ENCODE results near the gene RER1. TPM values are rescaled to one million over a fixed set of nuclear protein-coding genes. Genes with fewer than 3 reads are reported as not detected.

The RER1 gene
- total RNA-seq, 3 donors from 2014 or later, result 58.3 to 75.1 (median 70.4) TPM

DNA sequence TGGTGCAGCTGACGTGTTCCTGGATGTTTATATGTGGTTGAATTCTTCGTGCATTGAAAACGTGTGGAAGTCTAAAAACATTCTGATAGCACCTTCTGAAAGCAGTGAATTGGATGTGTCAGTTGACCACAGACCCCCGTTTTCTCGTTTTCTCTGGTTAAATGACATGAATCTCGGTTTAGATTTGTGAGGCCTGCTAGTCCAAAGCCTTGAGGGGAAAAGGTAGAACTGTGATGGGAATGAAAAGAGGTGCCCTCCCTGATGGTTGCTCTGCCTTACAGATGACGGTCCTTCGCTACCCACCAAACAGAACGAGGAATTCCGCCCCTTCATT is 8.9 kb downstream of the RER1 start:
- DNase-seq (ENCODE audit: low spot score in 2 of 2), result no peak
- TF ChIP-seq, protein P1, sequence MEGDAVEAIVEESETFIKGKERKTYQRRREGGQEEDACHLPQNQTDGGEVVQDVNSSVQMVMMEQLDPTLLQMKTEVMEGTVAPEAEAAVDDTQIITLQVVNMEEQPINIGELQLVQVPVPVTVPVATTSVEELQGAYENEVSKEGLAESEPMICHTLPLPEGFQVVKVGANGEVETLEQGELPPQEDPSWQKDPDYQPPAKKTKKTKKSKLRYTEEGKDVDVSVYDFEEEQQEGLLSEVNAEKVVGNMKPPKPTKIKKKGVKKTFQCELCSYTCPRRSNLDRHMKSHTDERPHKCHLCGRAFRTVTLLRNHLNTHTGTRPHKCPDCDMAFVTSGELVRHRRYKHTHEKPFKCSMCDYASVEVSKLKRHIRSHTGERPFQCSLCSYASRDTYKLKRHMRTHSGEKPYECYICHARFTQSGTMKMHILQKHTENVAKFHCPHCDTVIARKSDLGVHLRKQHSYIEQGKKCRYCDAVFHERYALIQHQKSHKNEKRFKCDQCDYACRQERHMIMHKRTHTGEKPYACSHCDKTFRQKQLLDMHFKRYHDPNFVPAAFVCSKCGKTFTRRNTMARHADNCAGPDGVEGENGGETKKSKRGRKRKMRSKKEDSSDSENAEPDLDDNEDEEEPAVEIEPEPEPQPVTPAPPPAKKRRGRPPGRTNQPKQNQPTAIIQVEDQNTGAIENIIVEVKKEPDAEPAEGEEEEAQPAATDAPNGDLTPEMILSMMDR (IDR thresholded peaks at IDR 0.05), result no peak
- TF ChIP-seq POLR2AphosphoS5 (IDR thresholded peaks at IDR 0.05) (no peak), POLR2A (IDR thresholded peaks at IDR 0.05) (no peak)
- H3K9me3 ChIP-seq, result no peaks in the 10 kb centered on the region
- no peaks in the 10 kb centered on the region for H3K4me1 ChIP-seq
- H3K27ac ChIP-seq, result no peak overlapping the region
- H3K27me3 ChIP-seq, result no peaks in the 10 kb centered on the region
- H3K36me3 ChIP-seq, result peaks cover 15% of the 10 kb centered on the region
- intact Hi-C loops (cut with DNase I; ENCODE audit: low total_unique reads), result no loop called here
- no peak overlapping the region for H3K4me3 ChIP-seq

DNA sequence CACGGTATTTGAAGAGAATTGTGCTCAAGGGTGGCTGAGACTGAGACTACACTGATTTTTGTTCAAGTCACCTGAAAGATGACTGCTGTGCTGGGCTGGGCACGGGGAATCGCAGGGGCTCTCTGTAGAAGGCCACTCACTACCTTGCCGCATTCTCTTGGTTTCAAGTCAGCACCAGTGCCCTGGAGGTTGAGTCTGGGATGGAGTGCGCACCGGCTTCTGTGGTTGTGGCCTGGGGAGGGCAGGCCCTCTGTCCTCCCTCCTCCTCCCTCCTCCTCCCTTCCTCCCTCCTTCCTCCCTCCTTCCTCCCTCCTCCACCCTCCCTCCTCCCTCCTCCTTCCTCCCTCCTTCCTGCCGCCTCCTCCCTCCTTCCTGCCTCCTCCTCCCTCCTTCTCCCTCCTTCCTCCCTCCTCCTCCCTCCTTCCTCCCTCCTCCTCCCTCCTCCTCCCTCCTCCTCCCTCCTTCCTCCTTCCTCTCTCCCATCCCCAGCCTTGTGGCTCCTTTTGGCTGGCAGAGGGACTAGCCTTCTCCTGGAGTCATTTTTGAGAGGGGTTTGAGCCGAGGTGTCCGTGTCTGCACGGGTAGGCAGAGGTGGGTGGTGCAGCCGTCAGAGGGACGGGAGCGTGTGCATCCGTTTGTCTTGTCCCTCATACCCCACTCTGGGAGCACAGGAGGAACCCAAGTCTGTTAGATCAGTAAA is 9.5 kb downstream of the RER1 start:
- DNase-seq (ENCODE audit: low spot score in 2 of 2), result no peak
- Histone ChIP-seq H3K27me3 (no peaks in the 10 kb centered on the region), H3K36me3 (peaks cover 15% of the 10 kb centered on the region), H3K27ac (no peak overlapping the region), H3K9me3 (no peaks in the 10 kb centered on the region), H3K4me1 (no peaks in the 10 kb centered on the region), H3K4me3 (no peak overlapping the region)
- intact Hi-C loops (cut with DNase I; ENCODE audit: low total_unique reads), result no loop called here
- TF ChIP-seq POLR2AphosphoS5 (IDR thresholded peaks at IDR 0.05) (no peak), POLR2A (IDR thresholded peaks at IDR 0.05) (no peak)
- TF ChIP-seq, protein P1 (IDR thresholded peaks at IDR 0.05), result no peak

DNA sequence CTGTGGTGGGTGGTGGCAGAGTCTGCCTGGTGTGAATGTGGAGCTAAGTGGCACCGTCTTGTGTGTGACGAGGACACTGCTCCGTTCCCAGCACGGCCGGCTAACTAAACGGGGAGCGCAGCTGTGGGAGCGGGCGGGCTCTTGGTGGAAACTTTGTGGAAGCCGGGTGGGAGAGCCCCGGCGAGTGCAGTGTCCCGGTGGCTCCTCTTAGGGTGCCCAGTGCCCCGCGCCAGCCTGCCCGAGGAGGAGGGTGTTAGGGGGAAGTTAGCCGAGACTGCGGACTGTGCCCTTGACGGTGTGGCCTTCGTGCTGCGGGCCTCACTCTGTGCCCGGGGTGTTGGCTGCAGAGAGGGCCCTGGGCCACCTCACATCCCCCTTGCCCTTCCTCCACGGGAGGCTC is 10.8 kb downstream of the RER1 start:
- no peak for DNase-seq (ENCODE audit: low spot score in 2 of 2)
- Histone ChIP-seq H3K27ac (no peak overlapping the region), H3K27me3 (no peaks in the 10 kb centered on the region), H3K4me1 (no peaks in the 10 kb centered on the region), H3K36me3 (peaks cover 15% of the 10 kb centered on the region), H3K4me3 (no peak overlapping the region), H3K9me3 (no peaks in the 10 kb centered on the region)
- intact Hi-C loops (cut with DNase I; ENCODE audit: low total_unique reads), result no loop called here
- TF ChIP-seq, protein P1 (IDR thresholded peaks at IDR 0.05), result no peak
- TF ChIP-seq POLR2A (IDR thresholded peaks at IDR 0.05) (no peak), POLR2AphosphoS5 (IDR thresholded peaks at IDR 0.05) (no peak)

DNA sequence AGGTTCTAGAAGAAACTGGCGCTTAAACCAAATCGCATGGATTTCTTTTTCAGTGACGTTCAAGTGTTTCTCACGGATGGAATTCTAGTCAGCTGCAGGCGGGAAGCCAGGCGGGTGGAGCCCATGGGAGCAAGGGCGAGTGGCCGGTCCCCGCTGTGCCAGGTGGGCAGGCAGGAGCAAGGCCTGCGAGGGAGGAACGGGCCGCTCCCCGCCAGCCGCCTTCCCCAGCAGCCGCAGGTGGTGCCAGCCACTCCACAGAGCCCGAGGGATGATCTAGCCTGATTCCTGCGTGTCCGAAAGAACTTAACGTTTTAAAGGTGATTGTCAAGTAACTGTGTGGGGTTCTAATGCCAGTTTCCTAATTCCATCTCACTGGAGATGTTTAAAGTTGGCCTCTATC is 11.6 kb downstream of the RER1 start:
- no peak overlapping the region for H3K27ac ChIP-seq
- peaks cover 15% of the 10 kb centered on the region for H3K36me3 ChIP-seq
- no peak overlapping the region for H3K4me3 ChIP-seq
- H3K9me3 ChIP-seq, result no peaks in the 10 kb centered on the region
- intact Hi-C loops (cut with DNase I; ENCODE audit: low total_unique reads), result no loop called here
- TF ChIP-seq, protein P1 (IDR thresholded peaks at IDR 0.05), result no peak
- TF ChIP-seq POLR2AphosphoS5 (IDR thresholded peaks at IDR 0.05), result no peak
- no peak for TF ChIP-seq POLR2A (IDR thresholded peaks at IDR 0.05)
- H3K4me1 ChIP-seq, result no peaks in the 10 kb centered on the region
- no peak for DNase-seq (ENCODE audit: low spot score in 2 of 2)
- H3K27me3 ChIP-seq, result no peaks in the 10 kb centered on the region

DNA sequence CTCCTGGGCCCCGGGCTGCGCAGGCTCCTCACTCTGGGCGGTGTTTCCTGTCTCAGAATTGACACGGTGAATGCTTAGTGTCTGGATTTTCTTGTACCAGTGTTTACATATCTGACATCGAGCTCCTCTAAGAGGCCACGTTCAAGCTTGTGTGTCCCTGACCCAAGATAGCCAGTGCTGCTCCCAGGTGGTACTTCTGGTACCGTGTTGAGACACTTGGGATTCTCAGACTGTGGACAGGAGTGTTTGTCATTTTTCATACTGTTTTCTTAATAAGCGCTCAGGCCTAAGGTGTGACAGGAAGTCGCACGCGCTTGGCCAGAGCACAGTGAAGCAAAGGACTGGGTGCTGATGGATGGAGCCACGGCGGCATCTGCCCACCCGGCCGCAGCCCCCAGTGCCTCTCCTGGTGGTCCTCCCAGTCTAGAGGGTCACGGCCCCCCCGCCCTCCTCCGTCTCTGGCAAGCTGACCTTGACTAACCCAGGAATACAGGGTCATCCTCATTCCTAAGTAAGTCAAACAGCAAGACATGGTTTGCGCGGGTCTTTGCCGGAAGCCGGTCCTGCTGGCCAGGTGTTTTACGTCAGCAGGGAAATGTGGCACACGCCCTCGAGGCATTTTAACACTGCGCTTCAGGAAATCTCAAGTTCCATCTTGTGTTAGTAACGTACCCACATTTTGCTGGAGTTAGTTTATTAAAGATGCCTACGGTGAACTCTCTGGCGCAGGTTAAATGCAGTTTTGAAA is 12.7 kb downstream of the RER1 start:
- peaks cover 15% of the 10 kb centered on the region for H3K36me3 ChIP-seq
- TF ChIP-seq POLR2A (IDR thresholded peaks at IDR 0.05), result no peak
- TF ChIP-seq, protein P1 (IDR thresholded peaks at IDR 0.05), result no peak
- intact Hi-C loops (cut with DNase I; ENCODE audit: low total_unique reads), result no loop called here

More for the DNA sequence above, 12.7 kb downstream of the RER1 start:
- no peaks in the 10 kb centered on the region for H3K27me3 ChIP-seq
- H3K9me3 ChIP-seq, result no peaks in the 10 kb centered on the region
- H3K4me1 ChIP-seq, result no peaks in the 10 kb centered on the region
- no peak for DNase-seq (ENCODE audit: low spot score in 2 of 2)
- no peak overlapping the region for H3K4me3 ChIP-seq
- H3K27ac ChIP-seq, result no peak overlapping the region

Measured in breast epithelium (tissue), 4 donors.